PFSK-1 (cell line): ENCODE measurements around the gene SPINDOC. TPM values are rescaled to one million over a fixed set of nuclear protein-coding genes. Genes with fewer than 3 reads are reported as not detected.

Source experiments
- FOXP2 ChIP-seq: optimal IDR thresholded peaks from 2 replicates; pipeline ENCODE3; 2011; ENCODE audit warnings: borderline replicate concordance, control low read depth, inconsistent platforms; ENCODE audit not compliant: insufficient read depth; ENCODE audit errors: extremely low read length, extremely low read depth
- POLR2AphosphoS5 ChIP-seq: IDR thresholded peaks from 2 replicates; pipeline ENCODE4 v1.6.1; 2012; ENCODE audit warnings: low read depth, mild to moderate bottlenecking, control low read depth, low read length, moderate library complexity
- SIN3A ChIP-seq: IDR thresholded peaks from 2 replicates; pipeline ENCODE4 v1.6.1; 2012; ENCODE audit warnings: mild to moderate bottlenecking, low read length, moderate library complexity, borderline replicate concordance; ENCODE audit not compliant: insufficient read depth
- TAF1 ChIP-seq: IDR thresholded peaks from 2 replicates; pipeline ENCODE4 v1.6.1; 2012; ENCODE audit warnings: low read length, control low read depth, borderline replicate concordance; ENCODE audit not compliant: insufficient read depth
- polyA plus RNA-seq: library from polyadenylated mRNA; unstranded; fragments of >200 nt; gene quantifications from one replicate; pipeline ENCODE4 v1.2.1, GENCODE V29; 2012; ENCODE audit warnings: low read depth, missing spikeins; ENCODE audit not compliant: insufficient read length
- TF ChIP-seq, protein P1 (sequence below), 2 experiments: IDR thresholded peaks; 2 replicates each; pipeline versions ENCODE4 v1.6.1 to v1.8.0; 2011 to 2012; ENCODE audit warnings: low read depth in 2 of 2, low read length in 2 of 2, control low read depth in 1 of 2, inconsistent platforms in 1 of 2, mild to moderate bottlenecking in 1 of 2, moderate library complexity in 1 of 2; ENCODE audit not compliant: insufficient read depth in 1 of 2

Gene SPINDOC
- polyA plus RNA-seq, result 61.5 TPM

- TF ChIP-seq TAF1, result peak; percentile 49; the same call in 1 of the 2 replicates
- TF ChIP-seq POLR2AphosphoS5, result peak; percentile 56; the same call in 1 of the 2 replicates
- TF ChIP-seq, protein P1, sequence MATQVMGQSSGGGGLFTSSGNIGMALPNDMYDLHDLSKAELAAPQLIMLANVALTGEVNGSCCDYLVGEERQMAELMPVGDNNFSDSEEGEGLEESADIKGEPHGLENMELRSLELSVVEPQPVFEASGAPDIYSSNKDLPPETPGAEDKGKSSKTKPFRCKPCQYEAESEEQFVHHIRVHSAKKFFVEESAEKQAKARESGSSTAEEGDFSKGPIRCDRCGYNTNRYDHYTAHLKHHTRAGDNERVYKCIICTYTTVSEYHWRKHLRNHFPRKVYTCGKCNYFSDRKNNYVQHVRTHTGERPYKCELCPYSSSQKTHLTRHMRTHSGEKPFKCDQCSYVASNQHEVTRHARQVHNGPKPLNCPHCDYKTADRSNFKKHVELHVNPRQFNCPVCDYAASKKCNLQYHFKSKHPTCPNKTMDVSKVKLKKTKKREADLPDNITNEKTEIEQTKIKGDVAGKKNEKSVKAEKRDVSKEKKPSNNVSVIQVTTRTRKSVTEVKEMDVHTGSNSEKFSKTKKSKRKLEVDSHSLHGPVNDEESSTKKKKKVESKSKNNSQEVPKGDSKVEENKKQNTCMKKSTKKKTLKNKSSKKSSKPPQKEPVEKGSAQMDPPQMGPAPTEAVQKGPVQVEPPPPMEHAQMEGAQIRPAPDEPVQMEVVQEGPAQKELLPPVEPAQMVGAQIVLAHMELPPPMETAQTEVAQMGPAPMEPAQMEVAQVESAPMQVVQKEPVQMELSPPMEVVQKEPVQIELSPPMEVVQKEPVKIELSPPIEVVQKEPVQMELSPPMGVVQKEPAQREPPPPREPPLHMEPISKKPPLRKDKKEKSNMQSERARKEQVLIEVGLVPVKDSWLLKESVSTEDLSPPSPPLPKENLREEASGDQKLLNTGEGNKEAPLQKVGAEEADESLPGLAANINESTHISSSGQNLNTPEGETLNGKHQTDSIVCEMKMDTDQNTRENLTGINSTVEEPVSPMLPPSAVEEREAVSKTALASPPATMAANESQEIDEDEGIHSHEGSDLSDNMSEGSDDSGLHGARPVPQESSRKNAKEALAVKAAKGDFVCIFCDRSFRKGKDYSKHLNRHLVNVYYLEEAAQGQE (IDR thresholded peaks at IDR 0.05; ENCODE audit: insufficient read depth in 1 of 2, low read depth in 2 of 2, low read length in 2 of 2), result no peak
- TF ChIP-seq FOXP2, result no peak
Measured at GRCh38 chr11:63813035-63813562, at the start of gene SPINDOC. TSS of gene SPINDOC (plus strand) at chr11:63813456. CDS start at chr11:63813687, 231 bp downstream.

GRCh38 chr11:63763496-63764339 is 49.5 kb upstream of the SPINDOC start:
- TF ChIP-seq POLR2AphosphoS5 (no peak), TAF1 (no peak), SIN3A (no peak), FOXP2 (no peak)
- TF ChIP-seq, protein P1 (IDR thresholded peaks at IDR 0.05; ENCODE audit: insufficient read depth in 1 of 2, low read depth in 2 of 2, low read length in 2 of 2), result no peak

DNA sequence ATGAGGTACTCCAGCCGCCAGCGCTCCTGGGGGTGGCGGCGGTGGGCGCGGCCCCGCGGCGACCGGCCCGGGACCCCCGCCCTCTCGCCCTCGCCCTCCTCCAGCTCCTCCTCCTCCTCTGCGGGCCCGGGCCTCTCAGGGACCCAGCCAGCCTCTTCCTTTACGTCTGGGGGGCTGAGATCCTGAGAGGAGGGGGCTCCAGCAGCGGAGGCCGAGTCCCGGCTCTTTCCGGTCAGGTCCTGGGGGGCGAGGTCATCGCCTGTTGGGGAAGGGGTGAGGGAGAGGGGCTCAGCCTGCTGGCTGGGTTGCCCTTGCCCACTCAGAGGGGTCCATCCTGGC is 48.9 kb upstream of the SPINDOC start:
- TF ChIP-seq TAF1, result no peak
- TF ChIP-seq SIN3A, result no peak
- TF ChIP-seq FOXP2, result no peak

GRCh38 chr11:63764679-63765647 is 48.3 kb upstream of the SPINDOC start:
- TF ChIP-seq POLR2AphosphoS5 (no peak), FOXP2 (no peak), TAF1 (no peak), SIN3A (no peak)
- TF ChIP-seq, protein P1 (IDR thresholded peaks at IDR 0.05; ENCODE audit: insufficient read depth in 1 of 2, low read depth in 2 of 2, low read length in 2 of 2), result no peak

GRCh38 chr11:63765688-63766241 is 47.5 kb upstream of the SPINDOC start:
- TF ChIP-seq FOXP2, result no peak
- TF ChIP-seq, protein P1 (IDR thresholded peaks at IDR 0.05; ENCODE audit: insufficient read depth in 1 of 2, low read depth in 2 of 2, low read length in 2 of 2), result no peak
- TF ChIP-seq POLR2AphosphoS5, result no peak
- no peak for TF ChIP-seq SIN3A
- no peak for TF ChIP-seq TAF1
